HS-5 (cell line): ENCODE data around the gene FGD2.

Experiments used
- DNase-seq: peaks from one replicate; pipeline ENCODE4 v3.0.0-alpha.2; 2012; ENCODE audit warnings: low read depth

Gene FGD2

GRCh38 chr6:37018198-37019064 lies 13.0 kb downstream of the FGD2 start:
- peak; percentile 70 for DNase-seq

DNA sequence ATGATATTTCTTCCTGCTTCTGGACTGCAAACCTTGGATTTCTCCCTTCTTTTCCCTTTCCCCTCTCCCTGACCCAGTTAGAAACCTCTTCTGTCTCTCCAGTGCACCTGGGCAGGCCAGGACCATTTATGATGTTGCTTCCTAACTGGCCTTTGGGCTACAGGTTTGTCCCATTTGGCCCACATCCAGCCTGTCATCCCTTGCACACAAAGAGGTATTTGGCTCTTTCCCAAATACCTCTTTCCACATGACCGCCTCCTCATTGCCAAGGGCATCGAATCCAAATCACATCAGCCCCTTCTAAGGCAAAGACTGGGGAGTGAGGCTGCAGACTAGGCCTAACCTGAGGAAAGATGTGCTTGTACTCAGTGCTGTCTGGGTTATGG lies 13.6 kb downstream of the FGD2 start:
- DNase-seq = no peak

DNA sequence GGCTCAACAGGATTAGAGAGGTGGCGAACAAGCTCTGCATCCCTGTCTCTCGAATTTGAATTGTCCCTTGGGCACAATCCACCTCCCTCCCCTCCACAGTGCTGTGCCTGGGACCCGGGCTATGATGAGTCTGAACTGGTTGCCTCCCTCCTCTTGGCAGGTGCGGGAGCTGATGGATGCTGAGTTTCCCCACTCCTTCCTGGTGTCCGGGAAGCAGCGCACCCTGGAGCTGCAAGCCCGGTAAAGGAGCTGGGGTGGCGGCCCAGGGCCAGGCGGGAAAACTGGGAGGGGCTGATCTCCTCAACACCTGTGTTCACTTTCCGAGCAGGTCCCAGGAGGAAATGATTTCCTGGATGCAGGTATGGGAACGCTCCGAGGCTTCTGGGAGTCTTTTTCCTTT lies 14.9 kb downstream of the FGD2 start:
- no peak for DNase-seq

DNA sequence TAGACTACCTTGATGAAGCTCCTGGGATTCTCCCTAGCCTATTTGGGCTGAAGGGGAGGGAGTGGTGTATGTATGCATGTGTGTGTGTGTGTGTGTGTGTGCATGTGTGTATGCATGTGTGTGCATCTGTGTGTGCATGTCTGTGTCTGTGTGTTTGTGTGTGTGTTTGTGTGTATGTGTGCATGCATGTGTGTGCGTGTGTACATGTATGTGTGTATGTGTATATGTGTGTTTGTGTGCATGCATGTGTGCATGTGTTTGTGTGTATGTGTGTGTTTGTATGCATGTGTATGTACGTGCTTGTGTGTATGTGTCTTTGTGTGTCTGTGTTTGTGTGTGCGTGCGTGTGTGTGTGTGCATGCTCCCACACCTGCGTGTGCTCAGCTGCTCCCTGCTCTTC lies 15.4 kb downstream of the FGD2 start:
- no peak for DNase-seq

DNA sequence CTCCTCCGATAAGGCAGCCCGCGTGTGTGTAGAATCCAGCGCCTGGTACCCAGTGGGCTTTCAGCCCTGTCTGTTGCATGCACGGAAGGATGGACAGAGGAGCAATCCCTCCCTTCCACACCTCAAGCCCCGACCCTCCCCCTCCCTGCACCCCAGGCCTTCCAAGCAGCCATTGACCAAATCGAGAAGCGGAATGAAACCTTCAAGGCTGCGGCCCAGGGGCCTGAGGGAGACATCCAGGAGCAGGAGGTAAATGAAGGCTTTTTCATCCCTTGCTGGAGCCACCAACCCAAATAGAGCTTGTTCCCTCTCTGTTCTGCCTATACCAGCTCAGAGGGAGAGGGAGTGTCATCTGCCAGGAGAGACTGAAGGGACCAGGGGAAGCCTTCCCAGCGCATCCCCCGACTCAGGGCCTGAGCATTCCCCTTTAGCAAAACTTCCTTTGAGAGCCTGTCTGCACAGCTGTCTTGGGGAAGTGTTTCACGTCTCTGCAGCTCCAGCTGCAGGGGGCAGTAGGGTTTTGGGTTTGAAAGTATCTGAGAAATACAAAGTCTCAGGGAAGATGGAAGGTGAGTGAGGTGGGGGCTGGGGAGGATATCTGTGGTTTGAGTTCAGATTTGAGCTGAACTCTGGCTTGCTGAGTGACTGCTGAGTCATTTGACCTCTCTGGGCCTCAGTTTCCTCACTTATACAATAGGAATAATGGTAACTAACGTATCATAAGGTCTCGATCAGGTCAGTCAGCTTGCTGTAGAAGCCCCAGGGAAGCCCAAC lies 16.1 kb downstream of the FGD2 start:
- DNase-seq = peak; percentile 36

DNA sequence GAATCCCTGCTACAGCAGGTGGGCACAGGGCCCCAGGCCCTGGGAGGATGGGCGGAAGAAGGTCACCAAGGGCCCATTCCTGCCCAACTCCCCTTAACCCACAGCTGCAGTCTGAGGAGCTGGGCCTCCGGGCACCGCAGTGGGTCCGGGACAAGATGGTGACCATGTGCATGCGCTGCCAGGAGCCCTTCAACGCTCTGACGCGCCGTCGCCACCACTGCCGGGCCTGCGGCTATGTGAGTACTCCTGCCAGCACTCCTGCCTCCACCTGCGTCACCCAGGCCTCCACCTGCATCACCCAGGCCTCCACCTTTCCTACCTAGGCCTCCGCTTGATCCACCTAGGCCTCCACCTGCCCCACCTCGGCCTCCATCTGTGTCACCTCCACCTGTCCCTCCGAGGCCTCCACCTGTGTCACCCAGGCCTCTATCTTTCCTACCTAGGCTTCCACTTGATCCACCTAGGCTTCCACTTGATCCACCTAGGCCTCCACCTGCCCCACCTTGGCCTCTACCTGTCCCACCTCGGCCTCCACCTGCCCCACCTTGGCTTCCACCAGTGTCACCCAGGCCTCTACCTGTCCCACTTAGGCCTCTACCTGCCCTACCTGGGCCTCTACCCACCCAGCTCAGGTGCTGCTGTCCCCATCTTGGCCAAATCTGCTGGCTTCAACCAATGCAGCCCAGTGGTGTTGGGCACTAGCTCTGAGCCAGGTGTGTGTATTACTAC lies 16.8 kb downstream of the FGD2 start:
- DNase-seq = no peak

GRCh38 chr6:37024656-37025337 lies 19.3 kb downstream of the FGD2 start:
- DNase-seq = no peak

DNA sequence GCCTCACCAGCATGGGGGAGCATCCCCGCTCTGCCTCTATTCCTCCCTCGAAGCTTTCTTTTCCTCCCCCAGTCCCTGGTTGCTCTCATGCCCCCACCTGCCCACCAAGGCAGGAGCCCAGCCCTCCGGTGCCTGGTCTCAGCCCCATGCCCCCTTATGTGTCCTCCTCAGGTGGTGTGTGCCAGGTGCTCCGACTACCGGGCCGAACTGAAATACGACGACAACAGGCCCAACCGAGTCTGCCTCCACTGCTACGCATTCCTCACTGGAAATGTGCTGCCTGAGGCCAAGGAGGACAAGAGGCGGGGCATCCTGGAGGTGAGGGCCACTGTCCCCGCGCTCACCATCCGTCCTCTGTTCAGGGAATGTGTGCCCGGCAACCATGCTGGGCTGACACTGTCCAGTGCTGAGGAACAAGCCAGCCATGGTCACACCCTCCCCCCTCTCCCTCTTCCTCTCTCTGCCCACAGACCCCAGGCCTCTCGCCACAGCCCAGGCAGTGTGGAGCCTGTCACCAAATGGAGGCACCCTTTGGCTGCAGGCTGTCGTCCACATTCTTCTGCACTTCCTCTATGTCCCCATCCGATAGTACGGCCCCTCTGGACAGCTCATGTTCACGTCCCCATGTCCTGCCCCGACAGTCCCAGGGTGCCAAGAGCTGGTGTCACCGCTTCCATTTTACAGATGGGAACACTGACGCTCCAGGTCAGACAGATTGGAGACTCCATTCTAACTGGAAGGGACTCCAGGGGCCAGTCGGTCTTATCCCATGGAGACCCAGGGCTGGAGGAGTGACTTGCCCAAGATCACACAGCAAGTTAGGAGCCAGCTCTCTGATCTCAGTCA lies 20.4 kb downstream of the FGD2 start:
- DNase-seq = no peak

GRCh38 chr6:37027036-37027720 lies 21.7 kb downstream of the FGD2 start:
- DNase-seq = no peak

DNA sequence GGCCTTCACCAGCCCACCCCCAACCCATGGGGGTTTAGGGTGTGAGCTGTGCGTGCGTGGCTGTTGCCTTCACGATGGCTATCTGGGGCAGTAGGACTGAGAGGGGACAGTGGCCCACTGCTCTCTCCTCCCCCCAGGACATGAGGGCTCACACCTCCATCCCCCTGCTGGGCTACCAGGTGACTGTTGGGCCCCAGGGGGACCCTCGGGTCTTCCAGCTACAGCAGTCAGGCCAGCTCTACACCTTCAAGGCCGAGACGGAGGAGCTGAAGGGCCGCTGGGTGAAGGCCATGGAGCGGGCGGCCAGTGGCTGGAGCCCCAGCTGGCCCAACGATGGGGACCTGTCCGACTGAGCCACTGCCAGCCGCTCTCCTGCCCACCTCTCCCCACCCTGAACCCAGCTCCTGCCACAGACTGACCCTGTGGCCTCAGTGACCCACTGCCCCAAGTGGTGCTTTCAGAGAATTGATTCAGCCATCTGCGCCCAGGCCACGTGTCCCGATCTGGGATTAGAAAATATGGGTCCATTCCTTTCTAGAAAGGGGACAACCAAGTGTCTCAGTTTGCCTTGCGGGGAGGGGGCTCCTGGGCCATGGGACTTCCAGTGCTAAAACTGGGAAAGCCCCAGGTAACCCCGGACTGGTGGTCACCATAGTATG lies 22.5 kb downstream of the FGD2 start:
- DNase-seq = no peak

DNA sequence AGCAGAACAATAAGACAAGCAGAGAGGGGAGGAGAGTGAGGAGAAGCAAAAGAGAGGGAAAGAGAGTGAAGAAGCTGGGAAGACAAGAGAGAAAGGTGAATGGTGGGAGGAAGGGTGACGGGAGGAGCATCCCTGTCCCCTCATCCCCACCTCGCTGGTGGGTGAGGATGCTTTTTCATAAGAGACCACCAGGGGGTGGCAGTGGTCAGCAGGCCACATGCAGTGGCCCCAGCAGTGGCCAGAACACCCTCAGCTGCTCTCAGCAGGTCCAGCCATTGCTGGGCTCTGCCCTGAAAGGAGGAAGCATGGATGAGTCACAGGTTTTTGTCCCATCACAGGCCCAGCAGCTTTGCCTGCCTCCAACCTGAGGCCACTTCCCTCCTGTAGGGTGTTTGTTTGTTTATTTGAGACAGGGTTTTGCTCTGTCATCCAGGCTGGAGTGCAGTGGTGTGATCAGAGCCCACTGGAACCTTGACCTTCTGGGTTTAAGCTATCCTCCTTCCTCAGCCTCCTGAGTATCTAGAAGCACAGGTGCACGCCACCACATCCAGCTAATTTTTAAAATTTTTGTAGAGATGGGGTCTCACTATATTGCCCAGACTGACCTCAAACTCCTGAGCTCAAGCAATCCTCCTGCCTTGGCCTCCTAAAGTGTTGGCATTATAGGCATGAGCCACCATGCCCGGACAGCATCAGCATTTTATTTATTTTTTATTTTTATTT lies 24.0 kb downstream of the FGD2 start:
- DNase-seq = peak; percentile 49

- no peak for DNase-seq
Measured at GRCh38 chr6:37030599-37030998, 25.1 kb downstream of the FGD2 start.

DNA sequence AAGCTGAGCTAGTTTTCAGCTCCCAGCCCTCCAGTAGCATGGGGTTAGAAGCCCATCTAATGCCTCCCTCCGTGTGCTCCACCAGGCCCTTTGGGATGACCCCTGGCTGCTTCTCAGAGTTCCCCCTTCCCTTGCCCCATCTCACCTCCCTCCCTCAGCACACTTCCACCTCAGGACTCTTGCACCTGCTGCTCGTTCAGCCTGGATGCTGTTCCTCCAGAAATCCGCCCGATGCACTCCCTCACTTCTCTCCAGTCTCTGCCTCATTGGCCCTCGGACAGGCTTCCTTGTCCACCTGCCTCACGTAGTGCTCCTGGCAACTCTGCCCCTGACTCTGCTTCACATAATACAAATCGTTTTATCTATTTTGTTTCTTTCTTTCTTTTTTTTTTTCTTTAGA lies 26.8 kb downstream of the FGD2 start:
- DNase-seq = no peak

DNA sequence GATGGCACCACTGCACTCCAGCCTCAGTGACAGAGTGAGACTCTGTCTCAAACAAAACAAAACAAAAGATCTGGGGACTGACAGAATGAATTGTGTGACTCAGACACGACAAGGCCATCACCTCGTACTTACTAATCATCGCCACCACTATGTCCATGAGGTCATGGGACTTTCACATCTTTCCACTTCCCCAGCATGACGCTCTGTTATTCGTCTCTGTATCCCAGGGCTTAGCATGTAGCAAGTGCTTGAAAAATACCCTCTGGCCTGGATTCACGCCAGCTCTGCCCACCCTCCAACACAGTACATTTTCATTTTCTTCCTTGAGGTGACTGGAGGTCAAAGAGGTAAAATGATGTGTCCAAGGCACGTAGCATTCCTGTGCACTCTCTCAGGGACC lies 27.8 kb downstream of the FGD2 start:
- no peak for DNase-seq

GRCh38 chr6:37033819-37034795 lies 28.7 kb downstream of the FGD2 start:
- no peak for DNase-seq

- DNase-seq = no peak
Measured at GRCh38 chr6:37036146-37036545, 30.7 kb downstream of the FGD2 start.

DNA sequence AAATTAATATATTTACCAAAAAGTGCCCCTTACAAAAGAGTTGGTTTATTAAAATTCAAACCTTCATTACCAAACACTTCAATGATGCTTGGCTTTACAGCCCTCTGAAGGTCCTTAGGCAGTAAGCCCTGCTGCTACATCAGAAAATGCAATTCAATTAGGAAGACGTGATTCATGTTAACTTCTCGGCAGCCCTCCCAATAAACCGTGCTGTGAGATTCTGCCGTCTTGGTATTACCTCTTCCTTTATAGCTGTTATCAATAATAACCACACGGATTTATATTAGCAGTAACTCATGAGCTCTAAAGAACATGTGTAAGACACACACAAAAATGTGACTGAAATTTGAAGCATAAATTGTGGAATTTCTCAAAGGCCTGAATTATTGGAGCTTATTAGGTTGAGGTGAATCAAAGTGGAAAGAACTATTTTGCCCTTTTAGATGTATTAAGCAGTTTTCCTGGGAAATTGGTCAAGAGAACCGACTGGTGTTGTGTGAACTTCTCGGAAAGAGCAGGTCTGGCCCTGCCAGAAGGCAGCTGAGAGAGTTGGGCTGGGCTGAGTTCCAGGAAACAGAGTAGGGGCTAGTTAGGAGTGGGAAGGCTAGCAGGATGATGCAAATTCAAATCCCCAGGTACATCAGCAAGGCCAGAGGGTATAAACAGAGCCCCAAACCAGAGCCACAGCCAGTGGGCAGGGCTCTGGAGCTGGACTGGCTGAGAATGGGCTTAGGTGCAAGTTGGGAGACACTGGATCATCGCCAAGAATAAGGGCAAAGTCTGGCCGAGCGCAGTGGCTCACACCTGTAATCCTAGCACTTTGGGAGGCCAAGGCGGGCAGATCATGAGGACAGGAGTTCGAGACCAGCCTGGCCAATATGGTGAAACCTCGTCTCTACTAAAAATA lies 33.1 kb downstream of the FGD2 start:
- DNase-seq = no peak
